NOMO-1 treated with DMSO at 0.1 percent for 48 hours (cell line): ENCODE results near the gene GIMD1.

ENCODE experiments used
- DNase-seq: peaks from one replicate; lab custom pipeline; 2025; ENCODE audit not compliant: unreplicated experiment; lab: John Stamatoyannopoulos, UW

The GIMD1 gene

GRCh38 chr4:106315968-106316772 is 52.4 kb downstream of the GIMD1 start, which contains the start of the genes AIMP1 and TBCK:
Gene AIMP1 (plus strand): TSS chr4:106316550. CDS start chr4:106325010, 8,460 bp downstream.
Gene TBCK (minus strand): TSS chr4:106316209. CDS start chr4:106308960, 7,249 bp downstream.
- peak; percentile 88 for DNase-seq

GRCh38 chr4:106315476-106315967 is 53.1 kb downstream of the GIMD1 start:
- DNase-seq: peak; percentile 40

DNA sequence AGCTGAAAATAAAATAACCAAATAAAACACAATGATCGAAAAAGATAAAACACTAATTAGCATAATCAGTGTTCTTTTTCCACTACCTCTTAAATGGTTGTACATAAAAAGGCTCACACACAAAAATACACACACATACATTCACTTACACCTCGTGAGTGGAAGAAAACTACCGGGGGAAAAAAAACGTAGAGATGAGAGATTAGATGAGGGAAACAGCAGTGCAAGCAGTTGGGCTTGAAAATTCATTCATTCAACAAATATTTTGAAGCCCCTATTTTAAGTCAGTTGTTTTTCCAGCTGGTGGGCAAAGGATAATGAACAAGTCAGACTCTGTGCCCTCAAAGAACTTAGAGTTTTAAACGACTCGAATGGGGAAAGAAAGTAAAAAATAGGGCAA is 53.6 kb downstream of the GIMD1 start:
- DNase-seq: no peak

GRCh38 chr4:106312997-106313522 is 55.5 kb downstream of the GIMD1 start:
- no peak for DNase-seq

DNA sequence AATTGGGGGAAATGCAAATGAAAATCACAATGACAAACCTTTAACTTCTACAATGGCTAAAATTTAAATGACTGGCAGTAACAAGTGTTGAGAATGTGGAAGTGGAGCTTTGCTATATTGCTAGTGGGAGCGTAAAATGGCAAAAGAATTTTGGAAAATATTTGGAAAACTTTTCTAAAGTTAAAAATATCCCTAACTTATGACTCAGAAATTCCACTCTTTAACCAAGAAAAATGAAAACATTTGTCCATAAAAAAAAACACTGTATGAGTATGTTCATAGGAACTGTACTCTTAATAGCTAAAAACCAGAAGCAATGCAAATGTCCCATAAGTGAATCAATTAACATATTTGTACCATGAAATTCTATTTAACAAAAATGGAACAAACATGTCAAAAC is 56.2 kb downstream of the GIMD1 start:
- no peak for DNase-seq
